NCI-H2171 treated with DMSO at 0.1 percent for 48 hours (cell line): ENCODE data around the gene TSHZ3.

Experiments
- DNase-seq: peaks from one replicate; lab custom pipeline; 2025; lab: John Stamatoyannopoulos, UW

Gene TSHZ3

GRCh38 chr19:31349160-31349881 lies at the start of gene TSHZ3:
Gene TSHZ3, minus strand, starts transcription at chr19:31349436. Its CDS starts 217 bp downstream, at chr19:31349219.
- DNase-seq: peak; percentile 1

- DNase-seq: no peak
Observed at GRCh38 chr19:31397308-31397707, 48.1 kb upstream of the TSHZ3 start.

GRCh38 chr19:31392464-31392863 lies 43.2 kb upstream of the TSHZ3 start:
- DNase-seq: no peak

- DNase-seq: no peak
Observed at GRCh38 chr19:31391518-31391917, 42.3 kb upstream of the TSHZ3 start.

GRCh38 chr19:31390711-31391110 lies 41.5 kb upstream of the TSHZ3 start:
- no peak for DNase-seq

- DNase-seq: no peak
Observed at GRCh38 chr19:31389874-31390273, 40.6 kb upstream of the TSHZ3 start.

GRCh38 chr19:31387717-31388301 lies 38.6 kb upstream of the TSHZ3 start:
- no peak for DNase-seq

- DNase-seq: no peak
Observed at GRCh38 chr19:31386806-31387205, 37.6 kb upstream of the TSHZ3 start.

GRCh38 chr19:31385744-31386143 lies 36.5 kb upstream of the TSHZ3 start:
- DNase-seq: no peak

- DNase-seq: no peak
Observed at GRCh38 chr19:31383553-31383952, 34.3 kb upstream of the TSHZ3 start.

- no peak for DNase-seq
Observed at GRCh38 chr19:31380854-31381253, 31.6 kb upstream of the TSHZ3 start.

- DNase-seq: no peak
Observed at GRCh38 chr19:31378404-31378803, 29.2 kb upstream of the TSHZ3 start.

- DNase-seq: no peak
Observed at GRCh38 chr19:31377736-31378135, 28.5 kb upstream of the TSHZ3 start.

- no peak for DNase-seq
Observed at GRCh38 chr19:31372246-31372781, 23.1 kb upstream of the TSHZ3 start.

GRCh38 chr19:31370216-31370615 lies 21.0 kb upstream of the TSHZ3 start:
- no peak for DNase-seq

GRCh38 chr19:31364963-31365362 lies 15.7 kb upstream of the TSHZ3 start:
- no peak for DNase-seq

- DNase-seq: no peak
Observed at GRCh38 chr19:31361728-31362127, 12.5 kb upstream of the TSHZ3 start.

- DNase-seq: no peak
Observed at GRCh38 chr19:31357315-31357673, 8.1 kb upstream of the TSHZ3 start.

GRCh38 chr19:31356587-31357314 lies 7.5 kb upstream of the TSHZ3 start:
- no peak for DNase-seq

- no peak for DNase-seq
Observed at GRCh38 chr19:31355665-31356289, 6.5 kb upstream of the TSHZ3 start.

GRCh38 chr19:31354799-31355664 lies 5.8 kb upstream of the TSHZ3 start:
- no peak for DNase-seq

- DNase-seq: no peak
Observed at GRCh38 chr19:31354316-31354715, 5.1 kb upstream of the TSHZ3 start.
